Measurements from ENCODE around the gene CCL22.

GRCh38 chr16:57333402-57333801, 25.2 kb upstream of the CCL22 start:
- TF ChIP-seq CTCF (IDR thresholded peaks at IDR 0.05) = no peak
- no peak for TF ChIP-seq POLR2A (IDR thresholded peaks at IDR 0.05)
